Fibroblast of lung (primary cell): ENCODE results near the gene ZFPM1. TPM values are rescaled to one million over a fixed set of nuclear protein-coding genes. Genes with fewer than 3 reads are reported as not detected.

Experiments used
- DNase-seq, 2 donors: peaks; one replicate each; pipeline versions ENCODE4 v3.0.0 to v3.0.0-alpha.2; 2010; ENCODE audit warnings: low read depth in 2 of 2
- H2AFZ ChIP-seq: 2 replicates; pipeline ENCODE4 v1.5.1; 2012; ENCODE audit warnings: low read length, control low read depth, inconsistent platforms
- H3K27ac ChIP-seq: 2 replicates; pipeline ENCODE4 v1.5.1; 2011; ENCODE audit warnings: low read length, control low read depth; ENCODE audit not compliant: insufficient read depth
- H3K27me3 ChIP-seq: 2 replicates; pipeline ENCODE4 v1.5.1; 2011; ENCODE audit warnings: mild to moderate bottlenecking, low read length; ENCODE audit not compliant: control insufficient read depth, insufficient read depth
- H3K36me3 ChIP-seq: 2 replicates; pipeline ENCODE4 v1.5.1; 2011; ENCODE audit warnings: low read length; ENCODE audit not compliant: control insufficient read depth, insufficient read depth
- H3K4me1 ChIP-seq: 2 replicates; pipeline ENCODE4 v1.5.1; 2011; ENCODE audit warnings: low read length; ENCODE audit not compliant: control insufficient read depth, insufficient read depth; ENCODE audit errors: extremely low read depth
- H3K4me2 ChIP-seq: 2 replicates; pipeline ENCODE4 v1.5.1; 2011; ENCODE audit warnings: low read length, control low read depth; ENCODE audit not compliant: insufficient read depth; ENCODE audit errors: extremely low read depth
- H3K4me3 ChIP-seq, 4 experiments: fragments of 200-600 bp in 1 of 4; sonication (generic) in 1 of 4; replicated peaks in 1 of 4; 2 replicates each; pipeline ENCODE4 v1.5.1; 2011 to 2016; ENCODE audit warnings: low read length in 4 of 4, low read depth in 3 of 4, mild to moderate bottlenecking in 3 of 4, control low read depth in 2 of 4, inconsistent platforms in 1 of 4, mixed read lengths in 1 of 4; ENCODE audit not compliant: insufficient read depth in 1 of 4; ENCODE audit errors: control extremely low read depth in 1 of 4
- H3K79me2 ChIP-seq: 2 replicates; pipeline ENCODE4 v1.5.1; 2012; ENCODE audit warnings: mild to moderate bottlenecking, low read length, inconsistent platforms; ENCODE audit not compliant: control insufficient read depth, insufficient read depth
- H3K9ac ChIP-seq: 2 replicates; pipeline ENCODE4 v1.5.1; 2011; ENCODE audit warnings: mild to moderate bottlenecking, low read length, control low read depth; ENCODE audit not compliant: insufficient read depth
- H3K9me3 ChIP-seq: 2 replicates; pipeline ENCODE4 v1.5.1; 2012; ENCODE audit warnings: low read depth, low read length; ENCODE audit not compliant: control insufficient read depth, insufficient read depth
- H4K20me1 ChIP-seq: 2 replicates; pipeline ENCODE4 v1.5.1; 2011; ENCODE audit warnings: low read length; ENCODE audit not compliant: control insufficient read depth, insufficient read depth; ENCODE audit errors: extremely low read depth
- CTCF ChIP-seq, 2 donors: IDR thresholded peaks in 1 of 2; conservative IDR thresholded peaks in 1 of 2; 1 replicate in 1 of 2; 2 replicates in 1 of 2; pipeline ENCODE4 v1.5.1; 2011 to 2012; ENCODE audit warnings: low read length in 2 of 2, control low read depth in 1 of 2, inconsistent platforms in 1 of 2, low read depth in 1 of 2, mild to moderate bottlenecking in 1 of 2
- EZH2 ChIP-seq: IDR thresholded peaks from 2 replicates; pipeline ENCODE4 v1.5.1; 2012; ENCODE audit warnings: low read length, control low read depth, mild to moderate bottlenecking; ENCODE audit errors: missing control alignments
- polyA plus RNA-seq, 2 donors: library from polyadenylated mRNA; depleted of rRNA in 1 of 2; stranded (reverse) in 1 of 2; unstranded in 1 of 2; fragments of >200 nt; gene quantifications; 2 replicates each; pipeline ENCODE4 v1.2.1, GENCODE V29; 2011 to 2012; ENCODE audit warnings: missing spikeins in 1 of 2
- total RNA-seq: library from RNA; depleted of rRNA; stranded (reverse); fragments of >200 nt; gene quantifications from 2 replicates; pipeline ENCODE4 v1.2.1, GENCODE V29; 2014

ZFPM1 gene
- total and polyA plus RNA-seq, 2 donors (not counting 1 experiment from before 2014, with no cell fraction given), result 0.27 to 1.7 TPM

GRCh38 chr16:88433632-88434352 is 19.3 kb upstream of the ZFPM1 start:
- H3K4me2 ChIP-seq, result no peak overlapping the region
- H3K9ac ChIP-seq, result no peak overlapping the region
- no peaks in the 10 kb centered on the region for H3K27me3 ChIP-seq
- no peak for DNase-seq
- H3K27ac ChIP-seq, result no peak overlapping the region
- no peak overlapping the region for H3K4me3 ChIP-seq
- TF ChIP-seq CTCF (conservative IDR thresholded peaks at IDR 0.05 in 1 of 2, IDR thresholded peaks at IDR 0.05 in 1 of 2; ENCODE audit: low read depth in 1 of 2, low read length in 2 of 2) (no peak), EZH2 (no peak)
- H3K36me3 ChIP-seq, result no peaks in the 10 kb centered on the region
- H4K20me1 ChIP-seq, result no peaks in the 10 kb centered on the region
- no peaks in the 10 kb centered on the region for H3K9me3 ChIP-seq
- no peaks in the 10 kb centered on the region for H3K4me1 ChIP-seq
- no peak overlapping the region for H2AFZ ChIP-seq
- no peaks in the 10 kb centered on the region for H3K79me2 ChIP-seq

- no peaks in the 10 kb centered on the region for H3K27me3 ChIP-seq
- no peaks in the 10 kb centered on the region for H3K4me1 ChIP-seq
- TF ChIP-seq CTCF (conservative IDR thresholded peaks at IDR 0.05 in 1 of 2, IDR thresholded peaks at IDR 0.05 in 1 of 2; ENCODE audit: low read depth in 1 of 2, low read length in 2 of 2) (no peak), EZH2 (no peak)
- no peak for DNase-seq
- no peak overlapping the region for H3K4me2 ChIP-seq
- no peaks in the 10 kb centered on the region for H3K79me2 ChIP-seq
- no peak overlapping the region for H3K27ac ChIP-seq
- no peak overlapping the region for H3K4me3 ChIP-seq
- H3K9ac ChIP-seq, result no peak overlapping the region
- no peaks in the 10 kb centered on the region for H3K36me3 ChIP-seq
- H4K20me1 ChIP-seq, result no peaks in the 10 kb centered on the region
- H2AFZ ChIP-seq, result no peak overlapping the region
- no peaks in the 10 kb centered on the region for H3K9me3 ChIP-seq
These were observed 18.8 kb upstream of the ZFPM1 start for GRCh38 chr16:88434353-88434690.

GRCh38 chr16:88434746-88435145 is 18.3 kb upstream of the ZFPM1 start:
- Histone ChIP-seq H2AFZ (no peak overlapping the region), H3K4me3 (no peak overlapping the region), H3K36me3 (no peaks in the 10 kb centered on the region), H3K27ac (no peak overlapping the region), H3K4me1 (no peaks in the 10 kb centered on the region), H3K79me2 (no peaks in the 10 kb centered on the region), H3K9ac (no peak overlapping the region), H4K20me1 (no peaks in the 10 kb centered on the region), H3K9me3 (no peaks in the 10 kb centered on the region), H3K4me2 (no peak overlapping the region), H3K27me3 (no peaks in the 10 kb centered on the region)
- DNase-seq, result no peak
- TF ChIP-seq EZH2, result no peak
- TF ChIP-seq CTCF (conservative IDR thresholded peaks at IDR 0.05 in 1 of 2, IDR thresholded peaks at IDR 0.05 in 1 of 2; ENCODE audit: low read depth in 1 of 2, low read length in 2 of 2), result no peak
